WTC11 (cell line): ENCODE results near the gene FMN2.

ENCODE experiments used
- CTCF ChIP-seq: fragments of 200-600 bp; IDR thresholded peaks from 2 replicates; pipeline ENCODE4 v1.8.0; 2022; ENCODE audit warnings: antibody characterized with exemption
- ETV6 ChIP-seq: sonication (generic); formaldehyde crosslinking; IDR thresholded peaks from 2 replicates; pipeline ENCODE4 v1.8.1; 2022; ENCODE audit warnings: mild to moderate bottlenecking, missing genetic modification reagents
- FOXK1 ChIP-seq: sonication (generic); formaldehyde crosslinking; IDR thresholded peaks from 2 replicates; pipeline ENCODE4 v1.8.0; 2022; ENCODE audit warnings: mild to moderate bottlenecking, moderate library complexity, missing genetic modification reagents
- MAX ChIP-seq: sonication (generic); formaldehyde crosslinking; IDR thresholded peaks from 2 replicates; pipeline ENCODE4 v1.8.0; 2022; ENCODE audit warnings: mild to moderate bottlenecking, missing genetic modification reagents
- NFYB ChIP-seq: sonication (generic); formaldehyde crosslinking; conservative IDR thresholded peaks from 2 replicates; pipeline ENCODE4 v1.8.0; 2022; ENCODE audit warnings: low read depth, missing genetic modification reagents
- ZNF263 ChIP-seq: sonication (generic); formaldehyde crosslinking; IDR thresholded peaks from 2 replicates; pipeline ENCODE4 v1.8.1; 2022; ENCODE audit warnings: low read depth, mild to moderate bottlenecking, moderate library complexity, missing genetic modification reagents

- TF ChIP-seq CTCF: no peak
- no peak for TF ChIP-seq ETV6 (CRISPR knock-in tag)
- no peak for TF ChIP-seq ZNF263 (CRISPR knock-in tag)
- no peak for TF ChIP-seq NFYB
- TF ChIP-seq FOXK1 (CRISPR knock-in tag): no peak
- TF ChIP-seq MAX (CRISPR knock-in tag): no peak
Measured at GRCh38 chr1:240524356-240525069, 432.8 kb downstream of the FMN2 start.
